ENCODE measurements around the gene UBE3B.

- TF ChIP-seq CTCF (conservative IDR thresholded peaks at IDR 0.05; ENCODE audit: low read depth, low read length) (no peak), EZH2 (IDR thresholded peaks at IDR 0.05; ENCODE audit: low read length, unreplicated experiment) (no peak)
These were observed 32.2 kb upstream of the UBE3B start for GRCh38 chr12:109445191-109445609.

All from PC-3 (cell line).